NCI-H526 treated with DMSO at 0.1 percent for 48 hours (cell line): ENCODE data around the gene SPHK1.

Experiments used
- DNase-seq: peaks from one replicate; lab custom pipeline; 2025; lab: John Stamatoyannopoulos, UW

The SPHK1 gene

GRCh38 chr17:76363107-76363842 lies 21.1 kb upstream of the SPHK1 start:
- no peak for DNase-seq

GRCh38 chr17:76365256-76365903 lies 19.0 kb upstream of the SPHK1 start:
- DNase-seq = no peak

- DNase-seq = no peak
Observed at GRCh38 chr17:76366247-76366646, 18.2 kb upstream of the SPHK1 start.

- DNase-seq = no peak
Observed at GRCh38 chr17:76367642-76368041, 16.8 kb upstream of the SPHK1 start.

GRCh38 chr17:76368545-76368944 lies 15.9 kb upstream of the SPHK1 start:
- no peak for DNase-seq

GRCh38 chr17:76369379-76369778 lies 15.0 kb upstream of the SPHK1 start:
- DNase-seq = no peak

GRCh38 chr17:76369804-76370203 lies 14.6 kb upstream of the SPHK1 start:
- no peak for DNase-seq

- no peak for DNase-seq
Observed at GRCh38 chr17:76370261-76370993, 14.0 kb upstream of the SPHK1 start.

- no peak for DNase-seq
Observed at GRCh38 chr17:76371656-76372628, 12.5 kb upstream of the SPHK1 start.

GRCh38 chr17:76376318-76377133 lies 7.9 kb upstream of the SPHK1 start:
- no peak for DNase-seq

GRCh38 chr17:76378548-76379274 lies 5.7 kb upstream of the SPHK1 start:
- no peak for DNase-seq

- DNase-seq = no peak
Observed at GRCh38 chr17:76379275-76379641, 5.2 kb upstream of the SPHK1 start.

- DNase-seq = no peak
Observed at GRCh38 chr17:76379646-76380376, 4.6 kb upstream of the SPHK1 start.

GRCh38 chr17:76381633-76382350 lies 2.6 kb upstream of the SPHK1 start:
- DNase-seq = no peak

- DNase-seq = no peak
Observed at GRCh38 chr17:76382351-76382802, 2.0 kb upstream of the SPHK1 start.

GRCh38 chr17:76382803-76383545 lies 1.4 kb upstream of the SPHK1 start:
- DNase-seq = no peak

GRCh38 chr17:76383546-76384221 lies 725 bp upstream of the SPHK1 start:
- DNase-seq = no peak
